Globus pallidus (tissue), 1 donor: Measurements from ENCODE around the gene FYCO1.

Experiments
- DNase-seq: peaks from one replicate; pipeline ENCODE4 v3.0.0-alpha.2; 2015; ENCODE audit warnings: low spot score

FYCO1 gene

GRCh38 chr3:45965253-45965652 is 30.4 kb downstream of the FYCO1 start:
- no peak for DNase-seq

- no peak for DNase-seq
Measured at GRCh38 chr3:45964139-45964538, 31.5 kb downstream of the FYCO1 start.

- DNase-seq, result no peak
Measured at GRCh38 chr3:45962033-45962432, 33.6 kb downstream of the FYCO1 start.

- DNase-seq, result no peak
Measured at GRCh38 chr3:45960289-45960688, 35.3 kb downstream of the FYCO1 start.

GRCh38 chr3:45959201-45959600 is 36.4 kb downstream of the FYCO1 start:
- no peak for DNase-seq

- peak; percentile 27 for DNase-seq
Measured at GRCh38 chr3:45958321-45958791, 37.3 kb downstream of the FYCO1 start.

GRCh38 chr3:45957586-45957985 is 38.0 kb downstream of the FYCO1 start:
- peak; percentile 73 for DNase-seq

GRCh38 chr3:45955706-45956105 is 39.9 kb downstream of the FYCO1 start:
- DNase-seq, result no peak

GRCh38 chr3:45955017-45955647 is 40.5 kb downstream of the FYCO1 start:
- DNase-seq, result no peak

GRCh38 chr3:45954306-45954705 is 41.3 kb downstream of the FYCO1 start:
- no peak for DNase-seq

GRCh38 chr3:45953536-45953935 is 42.1 kb downstream of the FYCO1 start:
- DNase-seq, result no peak

- DNase-seq, result no peak
Measured at GRCh38 chr3:45952456-45952855, 43.2 kb downstream of the FYCO1 start.

- no peak for DNase-seq
Measured at GRCh38 chr3:45951946-45952345, 43.7 kb downstream of the FYCO1 start.

GRCh38 chr3:45950686-45951600 is 44.7 kb downstream of the FYCO1 start:
- DNase-seq, result no peak

GRCh38 chr3:45950131-45950530 is 45.5 kb downstream of the FYCO1 start:
- DNase-seq, result no peak

GRCh38 chr3:45949432-45949831 is 46.2 kb downstream of the FYCO1 start:
- DNase-seq, result no peak

- DNase-seq, result no peak
Measured at GRCh38 chr3:45948881-45949280, 46.7 kb downstream of the FYCO1 start.

GRCh38 chr3:45948311-45948781 is 47.3 kb downstream of the FYCO1 start:
- DNase-seq, result no peak

GRCh38 chr3:45947361-45947760 is 48.3 kb downstream of the FYCO1 start:
- DNase-seq, result no peak

GRCh38 chr3:45946875-45947274 is 48.7 kb downstream of the FYCO1 start:
- DNase-seq, result no peak

- no peak for DNase-seq
Measured at GRCh38 chr3:45946307-45946706, 49.3 kb downstream of the FYCO1 start.

GRCh38 chr3:45944830-45945620 is 50.6 kb downstream of the FYCO1 start:
- no peak for DNase-seq
